HG03175 (cell line): ENCODE data around the gene GAS6.
"Not testable (repeated sequence)": the region's sequence is repeated elsewhere in the genome, so short reads cannot be mapped to it uniquely, and the experiment has no call there.

Experiments used
- ATAC-seq: cut with Tn5 transposase; IDR thresholded peaks from one replicate; pipeline ENCODE4 v1.9.1; 2021; ENCODE audit warnings: mild to moderate bottlenecking, moderate library complexity; ENCODE audit not compliant: unreplicated experiment

GAS6 gene

GRCh38 chr13:113796964-113797676 is 66.8 kb downstream of the GAS6 start:
- ATAC-seq, result no peak

- ATAC-seq, result no peak
Observed at GRCh38 chr13:113796211-113796963, 67.5 kb downstream of the GAS6 start.

DNA sequence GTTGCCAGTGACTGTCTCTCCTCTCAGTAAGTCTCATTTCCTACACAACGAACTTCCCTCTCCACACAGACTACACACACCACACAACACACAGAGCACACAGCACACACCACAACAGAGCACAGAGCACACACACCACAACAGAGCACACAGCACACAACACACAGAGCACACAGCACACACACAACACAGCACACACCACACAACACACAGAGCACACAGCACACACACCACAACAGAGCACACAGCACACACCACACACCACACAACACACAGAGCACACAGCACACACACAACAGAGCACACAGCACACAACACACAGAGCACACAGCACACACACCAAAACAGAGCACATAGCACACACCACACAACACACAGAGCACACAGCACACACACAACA is 68.5 kb downstream of the GAS6 start:
- not testable (repeated sequence) for ATAC-seq

- no peak for ATAC-seq
Observed at GRCh38 chr13:113794764-113795173, 69.1 kb downstream of the GAS6 start.

DNA sequence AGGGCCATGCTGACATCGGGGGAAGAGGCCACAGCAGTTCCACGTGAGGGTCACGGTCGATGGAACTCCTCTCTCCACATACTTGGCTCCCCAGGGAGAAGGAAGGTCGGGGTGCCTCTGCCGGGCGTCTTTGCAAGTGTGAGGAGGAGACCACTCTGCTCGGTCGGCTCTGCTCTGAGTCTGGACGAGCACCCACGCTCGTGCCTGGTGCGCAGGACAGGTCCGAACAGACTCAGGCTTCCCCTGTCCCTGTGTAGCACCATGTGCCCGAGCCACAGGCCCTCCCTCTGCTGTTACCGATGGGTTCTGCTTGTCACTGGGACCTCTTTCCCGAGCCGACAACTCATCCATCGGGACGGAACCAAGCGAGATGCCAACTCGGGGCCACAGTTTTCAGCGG is 69.8 kb downstream of the GAS6 start:
- ATAC-seq, result no peak

- no peak for ATAC-seq
Observed at GRCh38 chr13:113793718-113794085, 70.2 kb downstream of the GAS6 start.

DNA sequence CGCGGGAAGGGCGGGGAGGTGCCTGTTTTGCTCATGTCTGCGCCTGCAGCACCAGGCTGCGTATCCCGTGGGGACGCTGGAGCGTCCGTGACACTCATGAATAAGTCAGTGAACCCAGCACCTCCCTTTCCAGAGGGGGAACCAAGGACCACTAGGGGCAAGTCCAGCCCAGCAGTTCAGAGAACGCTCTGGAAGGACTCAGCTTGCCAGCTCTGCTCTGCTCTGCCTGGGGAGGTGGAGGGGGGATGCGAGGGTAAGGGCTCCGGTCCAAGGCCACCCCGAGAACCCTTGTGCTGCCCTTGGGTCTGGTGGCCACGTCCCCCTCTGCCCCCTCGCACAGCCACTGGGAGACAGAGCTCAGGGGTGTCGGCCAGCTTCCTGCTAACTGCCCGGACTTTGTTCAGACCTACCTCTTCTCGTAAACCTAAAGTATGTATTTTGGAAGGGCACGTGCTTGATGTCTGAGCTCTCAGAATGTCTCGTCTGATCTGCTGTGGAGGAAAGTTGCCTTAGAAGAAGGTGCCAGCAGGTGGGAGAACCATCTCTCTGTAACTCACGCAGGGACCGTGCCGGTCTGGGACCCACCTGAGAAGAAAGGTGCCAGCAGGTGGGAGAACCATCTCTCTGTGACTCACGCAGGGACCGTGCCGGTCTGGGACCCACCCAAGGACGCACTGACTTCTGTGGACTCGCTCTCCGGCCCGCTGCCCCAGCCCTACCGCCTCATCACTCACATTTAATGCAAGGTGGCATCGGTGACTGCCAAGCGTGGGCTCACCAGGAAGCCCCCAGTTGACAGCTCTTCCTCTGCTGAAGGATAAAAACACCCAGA is 70.8 kb downstream of the GAS6 start:
- no peak for ATAC-seq

GRCh38 chr13:113792236-113792770 is 71.6 kb downstream of the GAS6 start:
- no peak for ATAC-seq

GRCh38 chr13:113791761-113792160 is 72.1 kb downstream of the GAS6 start:
- ATAC-seq, result no peak

DNA sequence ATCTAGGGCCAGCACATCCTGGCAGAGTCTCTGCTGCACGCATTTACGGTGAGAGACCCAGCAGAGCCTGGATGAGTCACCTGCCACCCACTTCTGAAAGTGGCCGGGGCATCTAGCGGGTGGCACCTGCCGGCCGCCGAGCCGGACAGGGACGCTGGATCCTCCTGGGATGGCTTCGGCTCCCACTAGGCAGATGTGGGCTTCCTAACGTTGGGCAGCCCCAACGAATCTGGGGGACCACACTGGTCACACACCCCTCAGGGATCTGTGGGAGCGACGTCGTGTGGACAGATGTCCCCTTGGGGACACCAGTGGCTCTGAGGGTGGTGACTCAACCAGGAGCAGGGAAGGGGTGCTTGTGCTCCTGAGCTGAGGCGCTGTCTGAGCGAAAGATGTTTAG is 72.7 kb downstream of the GAS6 start:
- no peak for ATAC-seq

- ATAC-seq, result not testable (repeated sequence)
Observed at GRCh38 chr13:113789931-113790330, 73.9 kb downstream of the GAS6 start.

- ATAC-seq, result no peak
Observed at GRCh38 chr13:113789167-113789566, 74.7 kb downstream of the GAS6 start.

GRCh38 chr13:113788413-113789135 is 75.3 kb downstream of the GAS6 start:
- no peak for ATAC-seq

GRCh38 chr13:113787694-113788093 is 76.2 kb downstream of the GAS6 start:
- ATAC-seq, result no peak

- ATAC-seq, result no peak
Observed at GRCh38 chr13:113786262-113786841, 77.5 kb downstream of the GAS6 start.

DNA sequence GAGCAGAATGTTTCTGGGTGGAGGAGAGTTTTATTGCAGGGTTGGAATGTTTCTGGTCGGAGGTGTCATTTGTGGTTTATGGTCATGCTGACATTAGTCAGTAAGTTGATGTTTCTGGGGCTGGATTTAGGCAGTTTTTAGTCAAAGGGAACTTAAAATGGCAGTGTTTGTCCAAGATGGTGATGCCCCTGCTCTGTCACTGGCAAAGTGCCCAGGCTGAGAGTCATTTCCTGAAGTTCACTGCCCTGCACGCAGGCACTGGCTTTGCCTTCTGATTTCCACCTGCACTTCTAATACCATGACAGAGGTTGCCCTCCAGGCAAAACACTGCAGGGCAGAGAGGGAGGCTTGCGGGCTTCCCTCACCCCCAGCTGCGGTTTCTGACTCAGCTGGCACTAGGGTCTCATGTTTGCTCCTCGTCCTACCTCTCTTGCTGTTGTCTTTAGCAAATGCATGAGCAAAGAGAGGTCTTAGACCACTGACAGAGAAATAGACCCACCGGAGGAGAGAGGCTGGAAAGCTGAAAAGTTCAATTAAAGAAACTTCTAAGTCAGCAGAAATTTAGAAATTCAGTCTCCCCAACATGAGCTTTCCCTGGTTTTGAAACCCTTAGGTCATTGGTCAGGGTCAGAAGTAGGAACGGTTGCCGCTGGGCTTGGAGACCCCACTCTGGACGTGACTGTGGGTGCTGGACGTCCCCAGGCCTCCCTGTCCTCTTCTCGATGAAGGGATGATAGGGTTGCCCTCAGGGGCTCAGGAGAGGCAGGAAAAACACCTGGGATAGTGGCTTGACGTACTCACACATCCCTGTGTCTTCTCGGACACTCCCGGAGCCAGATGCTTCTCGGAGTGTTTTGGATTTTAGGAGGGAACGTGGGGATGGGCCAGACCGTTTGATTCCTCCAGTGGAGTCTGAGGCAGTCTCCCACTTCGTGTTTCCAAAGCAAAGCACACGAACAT is 78.5 kb downstream of the GAS6 start:
- no peak for ATAC-seq

- ATAC-seq, result no peak
Observed at GRCh38 chr13:113784645-113785024, 79.2 kb downstream of the GAS6 start.

DNA sequence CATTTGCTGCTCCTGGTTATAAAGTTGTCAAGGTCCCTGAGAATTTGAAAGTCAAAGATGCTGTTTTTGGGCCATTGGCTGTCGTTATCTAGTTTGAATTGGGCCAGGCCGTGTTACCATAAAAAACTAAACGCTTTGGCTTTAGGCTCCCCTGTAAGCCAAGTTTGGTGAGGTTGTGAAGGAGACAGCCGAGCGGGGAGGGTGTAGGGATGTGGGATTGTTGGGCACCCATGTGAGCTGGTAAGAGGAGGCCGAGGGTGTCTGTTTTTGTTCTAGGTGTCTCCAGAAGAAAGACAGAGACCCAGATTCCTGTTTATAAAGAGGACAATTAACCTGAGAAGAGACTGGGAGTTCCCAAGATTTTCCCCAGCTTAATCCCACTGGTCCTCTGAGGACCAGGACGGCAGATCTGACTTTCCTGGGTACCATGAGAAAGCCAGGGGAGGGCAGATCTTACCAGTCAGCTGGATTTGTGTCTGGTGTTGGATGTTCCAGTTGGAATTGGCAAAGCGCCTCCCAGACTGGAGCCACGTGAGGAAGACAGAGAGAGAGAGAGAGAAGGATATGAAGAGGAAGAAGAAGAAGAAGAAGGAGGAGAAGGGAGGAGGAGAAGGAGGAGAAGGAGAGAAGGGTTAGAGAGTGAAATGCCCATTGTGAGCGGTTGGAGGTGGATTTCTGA is 79.8 kb downstream of the GAS6 start:
- ATAC-seq, result no peak
